Medulla oblongata (tissue), 1 donor: ENCODE measurements around the gene BDKRB2.

Source experiments
- DNase-seq: peaks from one replicate; pipeline ENCODE4 v3.0.0-alpha.2; 2015; ENCODE audit errors: extremely low spot score

Gene BDKRB2

DNA sequence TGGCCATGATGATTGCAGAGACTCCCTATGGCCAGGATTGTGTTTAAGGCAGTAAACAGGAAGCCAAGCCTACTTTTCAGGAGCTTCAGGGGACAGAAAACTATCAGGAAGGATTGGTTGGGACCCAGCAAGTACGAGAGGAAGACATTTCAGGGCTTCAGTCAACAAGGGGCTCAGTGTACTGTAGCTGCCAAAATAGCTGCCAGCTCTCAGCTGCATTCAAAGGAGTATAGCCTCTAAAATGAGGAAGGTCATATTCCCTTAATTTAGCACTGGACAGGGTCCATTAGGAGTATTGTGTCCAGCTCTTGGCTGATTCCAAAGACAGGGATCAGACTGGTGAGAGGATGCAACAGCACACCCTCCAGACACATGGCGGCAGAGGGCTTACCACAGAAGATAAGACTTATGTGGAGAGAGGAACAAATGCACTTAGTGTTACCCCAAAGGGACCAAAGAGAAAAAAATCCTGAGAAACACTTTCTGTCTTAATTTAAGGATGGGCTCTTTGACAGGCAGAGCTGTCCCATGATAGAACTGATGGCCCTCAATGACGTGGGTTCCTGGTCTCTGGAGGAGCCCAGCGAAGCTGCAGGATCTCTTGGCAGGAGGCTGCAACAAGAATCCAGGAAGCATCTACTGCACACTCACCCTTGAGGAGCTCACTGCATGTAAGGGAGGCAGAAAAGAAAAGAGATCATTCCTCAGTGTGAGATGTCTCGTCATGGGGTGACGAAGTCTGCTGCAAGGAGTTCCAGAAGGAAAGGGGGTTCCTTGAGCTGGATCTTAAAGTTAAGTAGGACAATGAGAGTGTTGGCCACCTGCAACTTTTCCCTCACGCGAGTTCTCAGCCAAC lies 66.2 kb downstream of the BDKRB2 start:
- no peak for DNase-seq

DNA sequence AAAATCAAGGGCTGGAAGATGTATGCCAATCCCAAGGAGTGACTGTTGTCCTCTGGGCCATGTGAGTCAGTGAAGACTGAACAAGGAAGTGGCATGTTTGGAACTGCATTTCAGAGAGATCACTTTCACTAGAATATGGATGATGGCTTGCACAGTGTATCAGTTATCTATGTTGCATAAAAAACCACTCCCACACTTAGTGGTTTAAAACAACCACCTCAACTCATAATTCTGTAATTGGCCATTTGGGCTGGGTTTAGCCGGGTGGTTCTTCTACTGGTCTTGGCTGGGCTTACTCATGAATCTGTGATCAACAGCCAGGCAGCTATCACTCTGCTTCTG lies 66.8 kb downstream of the BDKRB2 start:
- DNase-seq, result no peak

DNA sequence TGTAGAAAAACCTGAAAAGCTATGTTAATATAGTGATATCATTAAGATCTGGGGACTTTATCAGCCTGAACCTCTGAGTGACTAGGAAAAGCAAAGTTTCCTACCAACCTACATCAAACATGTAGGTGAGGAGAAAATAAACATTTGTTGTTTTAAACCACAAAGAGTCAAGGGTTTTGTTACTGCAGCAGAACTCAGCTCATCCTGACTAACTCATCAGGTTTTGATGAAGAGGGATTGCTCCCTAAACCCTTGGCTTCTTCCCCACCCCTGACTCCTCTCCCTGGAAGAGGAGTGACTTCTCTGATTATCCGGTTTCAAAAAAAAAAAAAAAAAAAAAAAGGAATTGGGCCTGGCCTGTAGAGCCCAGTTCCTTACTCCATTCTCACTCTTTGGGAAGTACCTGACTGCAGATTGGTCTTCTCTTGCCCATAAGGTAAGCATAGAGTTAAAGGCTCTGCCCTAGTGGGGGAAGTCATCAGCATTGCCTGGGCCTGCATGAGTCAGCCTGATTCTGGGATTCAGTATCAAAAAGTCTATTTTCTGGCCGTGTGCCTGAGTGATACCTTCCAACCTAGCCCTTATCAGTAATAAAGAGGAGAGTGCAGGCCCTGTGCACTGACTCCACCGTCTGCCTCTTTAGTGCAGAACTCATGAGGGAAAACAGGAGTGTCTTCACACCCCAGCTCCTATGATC lies 68.3 kb downstream of the BDKRB2 start:
- no peak for DNase-seq

DNA sequence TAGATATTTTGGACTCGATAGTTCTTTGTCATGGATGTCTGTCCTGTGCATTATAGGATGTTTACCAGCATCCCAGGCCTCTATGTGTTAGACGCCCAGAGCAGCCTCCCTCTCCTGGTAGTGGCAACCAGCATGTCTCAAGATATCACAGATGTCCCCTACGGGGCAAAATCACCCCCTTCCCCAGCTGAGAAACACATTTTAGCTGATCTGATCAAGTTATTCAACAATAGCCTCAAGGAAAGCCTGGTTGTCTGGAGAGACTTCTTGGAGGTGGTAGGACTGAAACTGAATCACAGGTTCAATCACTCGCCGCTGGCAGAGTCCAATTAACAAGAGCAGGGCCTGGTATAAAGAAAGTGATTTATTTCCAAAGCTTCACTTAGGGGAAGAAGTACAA lies 69.0 kb downstream of the BDKRB2 start:
- DNase-seq, result no peak

DNA sequence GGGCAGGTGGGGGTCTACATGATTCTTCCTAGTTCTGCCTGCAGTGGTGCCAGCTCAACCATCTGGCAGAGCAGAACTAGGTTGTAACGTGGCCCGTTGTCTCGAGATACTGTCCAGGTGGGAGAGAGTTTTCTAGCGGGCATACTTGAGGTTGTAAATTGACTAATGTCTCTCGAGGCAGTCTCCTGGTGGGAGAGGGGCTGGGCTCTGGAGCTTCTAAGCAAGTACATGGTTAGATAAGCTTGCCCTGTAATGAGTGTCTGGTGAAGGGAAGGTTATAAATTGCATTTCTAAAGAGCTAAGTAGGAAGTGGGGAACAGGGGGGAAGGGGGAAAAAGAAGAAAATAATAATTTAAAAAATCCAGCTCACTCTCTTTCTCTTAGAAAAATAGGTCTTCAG lies 69.5 kb downstream of the BDKRB2 start:
- DNase-seq, result no peak

DNA sequence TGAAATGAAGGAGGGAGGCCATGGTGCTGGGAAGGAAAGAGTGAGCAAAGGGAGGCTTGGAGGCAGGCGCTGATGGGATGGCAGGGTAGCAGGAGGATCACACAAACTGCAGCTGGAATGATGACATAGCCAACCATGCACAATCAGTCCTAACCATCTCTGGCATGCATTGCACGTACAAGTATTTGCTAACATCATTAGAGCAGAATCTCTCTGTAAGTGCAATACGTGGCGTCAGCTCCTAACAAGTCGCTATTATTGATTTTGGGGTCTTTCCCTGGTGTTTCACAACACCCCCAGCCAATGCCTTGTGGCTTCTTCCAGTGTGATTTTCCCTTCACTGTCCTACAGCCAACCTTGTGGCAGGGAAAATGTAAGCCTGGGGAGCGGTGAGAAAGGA lies 69.9 kb downstream of the BDKRB2 start:
- peak; percentile 50 for DNase-seq

DNA sequence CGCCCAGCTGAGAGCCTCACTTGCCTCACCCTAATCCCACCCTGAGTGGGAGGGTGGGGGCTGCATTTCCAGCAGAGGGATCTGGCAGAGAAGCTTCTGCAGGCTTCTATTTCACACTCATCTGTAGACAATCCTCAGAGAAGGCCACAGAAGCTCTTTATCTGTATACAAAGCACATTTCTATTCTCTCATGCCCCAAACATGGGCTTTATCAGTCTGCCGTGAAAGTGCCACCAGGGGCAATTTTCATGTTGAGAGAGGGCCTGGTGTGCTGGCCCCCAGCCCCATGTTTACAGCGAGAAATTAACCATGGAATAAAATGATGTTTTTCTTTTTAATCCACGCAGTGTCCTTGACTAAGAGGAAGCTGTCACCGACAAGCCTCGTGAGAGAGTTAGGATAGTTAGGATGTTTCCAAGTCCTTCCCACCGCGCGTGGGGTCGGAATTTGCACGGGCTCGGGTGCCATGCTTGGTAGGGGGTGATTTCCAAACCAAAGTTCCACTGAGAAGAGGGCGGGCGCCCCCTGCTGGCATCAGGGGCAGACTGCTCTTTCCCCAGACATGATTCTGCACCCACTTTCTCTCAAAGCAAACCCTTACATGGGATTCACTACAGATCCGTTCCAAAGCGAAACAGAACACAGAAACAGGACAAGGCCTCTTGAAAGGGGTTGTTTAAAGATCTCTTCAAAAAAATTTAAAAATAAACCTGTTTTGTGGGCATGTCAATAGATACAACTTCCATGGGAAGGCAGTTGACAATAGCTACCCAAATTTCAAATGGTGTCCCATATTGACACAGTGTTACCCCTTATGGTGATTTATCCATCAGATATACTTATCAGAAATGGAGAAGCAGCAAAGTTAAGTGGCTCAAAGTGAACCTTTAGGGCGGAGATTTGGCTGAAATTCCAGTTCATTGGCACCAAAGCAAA lies 70.8 kb downstream of the BDKRB2 start:
- peak; percentile 85 for DNase-seq

DNA sequence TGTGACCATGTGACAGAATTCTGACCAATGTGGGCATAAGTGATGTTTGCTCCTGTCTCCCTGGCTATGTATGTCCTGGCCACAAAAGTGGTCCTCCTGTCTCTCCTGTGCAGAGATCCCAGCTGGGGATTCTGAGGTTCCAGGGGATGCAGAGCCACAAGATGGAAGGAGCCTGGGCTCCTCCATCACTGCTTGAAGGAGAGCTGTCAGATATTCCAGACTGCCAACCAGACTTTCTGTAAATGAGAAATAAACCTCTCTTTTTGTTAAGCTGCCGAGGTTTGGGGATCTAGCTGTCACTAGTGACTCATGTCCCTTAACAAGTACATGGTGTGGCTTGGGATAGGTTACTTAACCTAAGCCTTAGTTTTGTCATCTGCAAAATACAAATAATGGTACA lies 73.3 kb downstream of the BDKRB2 start:
- no peak for DNase-seq

DNA sequence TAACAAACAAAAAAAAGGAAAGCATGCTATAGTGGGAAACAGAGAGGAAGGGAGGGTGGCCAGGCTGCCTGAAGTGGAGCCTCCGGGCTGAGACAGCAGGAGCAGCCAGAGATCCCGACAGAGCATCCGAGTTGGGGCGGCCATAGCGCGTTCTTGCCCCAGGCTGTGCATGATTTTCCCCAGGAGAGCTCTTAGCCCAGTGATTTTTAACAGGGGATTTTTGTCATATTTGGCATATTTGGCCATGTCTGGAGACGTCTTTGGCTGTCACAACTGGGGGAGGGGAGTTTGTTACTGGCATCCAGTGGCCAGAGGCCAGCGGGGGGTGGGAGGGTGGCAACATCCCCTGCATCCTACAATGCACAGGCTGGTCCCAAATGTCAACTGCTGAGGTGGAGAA lies 74.9 kb downstream of the BDKRB2 start:
- no peak for DNase-seq

DNA sequence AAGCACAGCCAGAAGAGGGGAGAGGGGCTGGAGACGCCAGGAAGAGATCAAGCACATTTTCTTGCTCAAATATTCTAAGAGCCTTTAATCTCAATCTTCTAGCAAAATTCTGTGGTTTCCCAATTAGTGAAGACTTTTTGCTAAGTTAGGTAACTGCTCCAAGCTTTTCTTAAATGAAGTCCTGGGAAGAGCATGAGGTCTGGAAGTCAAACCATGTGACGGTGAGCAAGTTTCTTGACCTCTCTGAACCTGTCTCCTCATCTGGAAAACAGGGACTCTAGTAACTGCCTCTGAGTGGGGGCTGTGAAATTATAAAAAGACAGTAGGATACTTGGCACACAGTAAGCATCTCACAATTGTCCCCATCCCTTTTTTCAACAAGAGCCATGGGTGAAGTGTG lies 75.5 kb downstream of the BDKRB2 start:
- no peak for DNase-seq

DNA sequence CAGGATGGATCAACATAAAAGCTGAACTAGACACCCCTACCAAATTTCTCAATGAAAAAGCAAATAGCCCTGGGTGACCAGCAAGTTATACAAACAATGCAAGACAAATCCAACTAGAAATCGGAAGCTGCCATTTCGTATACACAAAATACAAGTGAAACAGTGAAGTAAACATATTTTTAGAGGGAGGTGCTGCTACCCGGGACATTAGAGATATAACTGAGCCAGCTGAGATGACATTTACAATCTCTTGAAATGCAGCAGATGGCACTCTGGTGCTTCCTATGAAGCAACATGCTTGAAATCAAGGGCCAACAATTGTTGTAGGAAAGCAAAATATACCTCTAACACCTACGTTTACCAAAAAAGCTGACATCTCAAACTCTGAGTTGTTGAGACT lies 76.8 kb downstream of the BDKRB2 start:
- DNase-seq, result no peak

DNA sequence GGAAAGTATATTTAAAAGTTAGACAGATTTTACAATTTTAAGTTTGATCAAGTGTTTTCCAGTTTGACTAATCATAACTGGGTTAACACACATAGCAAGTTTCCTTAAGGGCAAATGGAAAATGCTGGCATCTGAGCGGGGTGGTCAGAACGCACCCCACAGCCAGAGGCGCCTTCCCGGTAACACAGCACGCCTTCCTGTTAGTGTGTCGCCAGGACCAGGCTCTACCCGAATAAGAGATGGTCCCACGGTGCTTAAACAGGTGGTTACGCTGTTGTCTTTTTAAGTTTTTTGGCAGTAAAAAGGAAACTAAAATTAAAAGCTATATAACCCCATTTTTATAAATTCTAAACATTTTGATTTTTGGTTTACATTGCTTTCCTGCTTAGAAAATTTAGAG lies 79.4 kb downstream of the BDKRB2 start:
- DNase-seq, result no peak

DNA sequence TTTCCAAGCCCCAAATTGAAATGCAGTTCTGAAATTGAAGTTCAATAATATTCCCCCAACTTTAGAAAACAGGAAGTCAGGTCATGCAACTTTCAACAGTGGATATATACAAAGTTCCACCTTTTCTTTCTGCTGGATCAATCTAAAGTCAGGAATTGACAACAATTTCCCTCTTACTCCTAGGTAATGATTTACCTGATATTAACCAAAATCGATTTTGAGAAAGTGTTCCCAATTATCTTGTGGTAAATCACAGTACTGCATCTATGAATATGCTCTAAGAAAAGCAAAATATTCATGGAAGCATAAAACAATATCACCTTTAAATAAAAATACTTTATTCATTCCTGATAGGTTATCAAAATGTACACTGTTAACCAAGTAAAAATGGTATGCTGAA lies 79.8 kb downstream of the BDKRB2 start:
- no peak for DNase-seq

DNA sequence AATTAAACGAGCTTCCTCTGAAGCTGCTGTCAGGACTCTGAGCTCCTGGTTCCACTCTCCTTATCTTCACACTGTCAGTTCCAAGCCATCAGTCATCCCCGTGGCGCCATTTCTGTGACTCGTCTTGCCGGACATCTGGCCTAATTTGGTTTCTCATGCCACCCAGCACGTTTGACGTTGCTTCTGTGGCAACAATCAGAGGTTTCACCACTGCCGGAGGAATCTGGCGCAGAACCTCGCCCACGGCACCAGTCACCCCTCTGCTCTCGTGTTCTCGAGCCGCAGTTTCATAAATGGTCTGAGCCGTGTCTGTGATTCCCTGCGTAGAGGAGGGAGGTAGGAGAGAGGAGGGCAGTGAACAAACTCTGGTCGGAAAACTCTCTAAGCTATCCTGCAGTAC lies 81.0 kb downstream of the BDKRB2 start:
- no peak for DNase-seq

DNA sequence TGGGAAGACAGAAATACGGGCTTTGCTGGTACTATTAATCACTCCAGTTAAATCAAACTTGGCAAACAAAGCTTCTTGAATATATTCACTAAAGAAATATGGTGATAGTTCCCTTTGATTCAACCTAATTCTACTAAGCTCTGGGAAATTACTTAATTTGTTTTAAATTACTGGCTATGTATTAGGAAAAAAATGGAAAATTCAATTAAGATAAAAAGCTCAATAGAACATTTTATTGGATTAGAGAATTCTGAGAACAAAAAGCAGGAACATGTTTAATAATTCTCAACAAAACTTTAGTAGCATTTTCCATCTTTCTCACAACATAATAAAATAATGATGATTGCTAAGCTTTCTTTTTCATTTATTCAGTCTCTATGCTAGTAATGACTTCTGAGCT lies 81.6 kb downstream of the BDKRB2 start:
- DNase-seq, result no peak

DNA sequence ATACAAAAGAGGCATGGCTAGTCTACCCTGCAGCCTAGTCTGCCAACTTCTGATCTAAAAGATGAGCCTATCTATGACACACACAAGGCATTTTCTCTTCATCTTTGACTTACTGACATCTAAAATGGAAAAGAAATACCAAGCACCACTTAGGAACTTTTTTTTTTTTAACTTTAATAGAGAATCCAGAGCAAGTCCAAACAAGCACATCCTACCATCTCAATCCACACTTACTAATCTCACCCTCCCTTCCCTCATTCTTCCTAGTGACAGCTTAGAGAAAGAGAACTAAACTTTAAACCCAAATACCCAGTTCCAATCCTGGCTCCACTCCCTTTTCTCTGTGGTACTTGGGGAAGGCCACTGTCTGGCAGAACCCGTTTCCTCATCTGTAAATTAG lies 83.2 kb downstream of the BDKRB2 start:
- no peak for DNase-seq
